Omental fat pad (tissue), 4 donors: ENCODE data around the gene MAPK8IP3. TPM values are rescaled to one million over a fixed set of nuclear protein-coding genes. Genes with fewer than 3 reads are reported as not detected.
"Not testable (repeated sequence)": the region's sequence is repeated elsewhere in the genome, so short reads cannot be mapped to it uniquely, and the experiment has no call there.

Experiments
- ATAC-seq: fragments of 150-250 bp; one replicate; pipeline ENCODE4 v1.9.1; 2016; ENCODE audit warnings: mild to moderate bottlenecking, moderate library complexity; ENCODE audit not compliant: low FRiP score
- DNase-seq: peaks from one replicate; pipeline ENCODE4 v3.0.0-alpha.2; 2019; ENCODE audit warnings: low spot score
- total RNA-seq, 4 donors: library from RNA; depleted of rRNA; stranded (reverse); fragments of >200 nt; gene quantifications; one replicate each; pipeline ENCODE4 v1.1.0, GENCODE V29; 2016
- TF ChIP-seq, protein P1 (sequence below), 3 donors: fragments of 450-650 bp; IDR thresholded peaks; one replicate each; pipeline ENCODE4 v1.5.1; 2016 to 2017; ENCODE audit warnings: antibody characterized with exemption in 3 of 3, mild to moderate bottlenecking in 3 of 3, moderate library complexity in 2 of 3

MAPK8IP3 gene
- total RNA-seq, 4 donors from 2014 or later = 27.3 to 73.3 (median 51.6) TPM

- no peak for DNase-seq
- TF ChIP-seq, protein P1, sequence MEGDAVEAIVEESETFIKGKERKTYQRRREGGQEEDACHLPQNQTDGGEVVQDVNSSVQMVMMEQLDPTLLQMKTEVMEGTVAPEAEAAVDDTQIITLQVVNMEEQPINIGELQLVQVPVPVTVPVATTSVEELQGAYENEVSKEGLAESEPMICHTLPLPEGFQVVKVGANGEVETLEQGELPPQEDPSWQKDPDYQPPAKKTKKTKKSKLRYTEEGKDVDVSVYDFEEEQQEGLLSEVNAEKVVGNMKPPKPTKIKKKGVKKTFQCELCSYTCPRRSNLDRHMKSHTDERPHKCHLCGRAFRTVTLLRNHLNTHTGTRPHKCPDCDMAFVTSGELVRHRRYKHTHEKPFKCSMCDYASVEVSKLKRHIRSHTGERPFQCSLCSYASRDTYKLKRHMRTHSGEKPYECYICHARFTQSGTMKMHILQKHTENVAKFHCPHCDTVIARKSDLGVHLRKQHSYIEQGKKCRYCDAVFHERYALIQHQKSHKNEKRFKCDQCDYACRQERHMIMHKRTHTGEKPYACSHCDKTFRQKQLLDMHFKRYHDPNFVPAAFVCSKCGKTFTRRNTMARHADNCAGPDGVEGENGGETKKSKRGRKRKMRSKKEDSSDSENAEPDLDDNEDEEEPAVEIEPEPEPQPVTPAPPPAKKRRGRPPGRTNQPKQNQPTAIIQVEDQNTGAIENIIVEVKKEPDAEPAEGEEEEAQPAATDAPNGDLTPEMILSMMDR (IDR thresholded peaks at IDR 0.05) = no peak
- ATAC-seq = no peak
Observed at GRCh38 chr16:1792836-1793577, 87.0 kb downstream of the MAPK8IP3 start.

GRCh38 chr16:1793578-1794220 is 87.7 kb downstream of the MAPK8IP3 start, which contains the start of gene IGFALS:
TSS of gene IGFALS (minus strand) at chr16:1793705. CDS start at chr16:1793652, 53 bp downstream.
- no peak for ATAC-seq
- TF ChIP-seq, protein P1 (IDR thresholded peaks at IDR 0.05) = no peak
- no peak for DNase-seq

- TF ChIP-seq, protein P1 (IDR thresholded peaks at IDR 0.05) = no peak
- ATAC-seq (no peak), DNase-seq (no peak)
Observed at GRCh38 chr16:1794221-1794871, 88.4 kb downstream of the MAPK8IP3 start.

DNA sequence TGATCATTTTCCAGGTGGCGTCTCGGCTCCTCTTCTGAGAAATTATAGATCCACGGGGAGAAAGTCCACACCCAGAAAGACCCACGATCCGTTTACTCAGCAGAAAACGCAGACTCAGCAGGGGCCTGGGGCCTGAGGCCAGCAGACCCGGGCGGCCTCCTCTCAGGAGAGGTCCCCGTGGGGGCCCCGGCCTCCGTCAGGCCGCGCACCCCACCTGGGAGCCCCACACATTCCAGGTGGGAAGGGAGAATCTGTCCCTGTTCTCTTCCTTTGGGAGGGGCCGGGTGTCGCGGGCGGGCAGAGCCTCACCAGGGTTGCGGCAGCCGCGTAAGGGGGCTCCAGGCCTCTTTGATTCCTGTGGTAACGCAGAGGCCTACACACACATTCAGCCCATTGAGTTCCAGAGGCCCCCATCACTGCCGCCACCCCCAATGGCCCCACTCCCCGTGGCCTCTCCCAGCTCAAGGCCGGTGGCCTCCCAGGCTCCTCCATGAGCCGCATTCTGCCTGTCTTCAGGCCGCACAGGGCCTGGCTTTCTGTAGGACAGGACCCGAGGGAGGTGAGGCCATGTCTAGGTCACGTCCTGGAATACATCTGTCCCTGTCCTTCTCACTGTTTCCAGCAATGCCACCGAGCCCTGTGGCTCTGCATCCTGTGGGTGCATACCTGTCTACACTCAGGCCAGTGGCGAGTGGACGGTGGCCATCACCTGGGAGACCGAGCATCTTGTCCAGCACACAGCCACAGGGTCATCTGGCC is 89.1 kb downstream of the MAPK8IP3 start:
- no peak for ATAC-seq
- DNase-seq = no peak
- TF ChIP-seq, protein P1 (IDR thresholded peaks at IDR 0.05) = no peak

GRCh38 chr16:1799263-1799662 is 93.3 kb downstream of the MAPK8IP3 start:
- not testable (repeated sequence) for DNase-seq, ATAC-seq

DNA sequence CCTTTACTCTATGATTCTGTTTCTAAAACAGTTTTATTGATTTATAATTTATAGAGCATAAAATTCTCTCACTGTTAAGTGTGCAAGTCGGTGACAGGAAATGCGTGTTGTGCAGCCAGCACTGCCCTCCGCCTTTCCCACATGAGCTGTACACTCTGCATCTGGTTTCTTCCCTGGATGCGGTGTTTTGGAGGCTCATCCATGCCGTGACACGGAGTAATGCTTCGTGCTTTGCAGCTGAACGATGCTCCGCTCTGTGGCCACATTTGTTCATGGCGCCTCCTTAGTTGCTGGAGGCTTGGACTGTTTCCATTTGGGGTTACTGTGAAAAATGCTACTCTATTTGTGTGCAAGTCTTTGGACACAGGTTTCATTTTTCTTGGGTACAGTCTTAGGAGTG is 94.7 kb downstream of the MAPK8IP3 start:
- TF ChIP-seq, protein P1 (IDR thresholded peaks at IDR 0.05) = no peak
- ATAC-seq = no peak
- DNase-seq = no peak

- ATAC-seq (no peak), DNase-seq (no peak)
- TF ChIP-seq, protein P1 (IDR thresholded peaks at IDR 0.05) = no peak
Observed at GRCh38 chr16:1807626-1808025, 101.6 kb downstream of the MAPK8IP3 start.
